Cardiac atrium fibroblast (primary cell): ENCODE results near the gene MAP3K10. TPM values are rescaled to one million over a fixed set of nuclear protein-coding genes. Genes with fewer than 3 reads are reported as not detected.

Source experiments
- total RNA-seq: library from RNA; depleted of rRNA; stranded (reverse); fragments of >200 nt; gene quantifications from 2 replicates; pipeline ENCODE4 v1.2.3, GENCODE V29; 2015

The MAP3K10 gene
- total RNA-seq, result 8.8 and 10.2 TPM in 2 replicates

DNA sequence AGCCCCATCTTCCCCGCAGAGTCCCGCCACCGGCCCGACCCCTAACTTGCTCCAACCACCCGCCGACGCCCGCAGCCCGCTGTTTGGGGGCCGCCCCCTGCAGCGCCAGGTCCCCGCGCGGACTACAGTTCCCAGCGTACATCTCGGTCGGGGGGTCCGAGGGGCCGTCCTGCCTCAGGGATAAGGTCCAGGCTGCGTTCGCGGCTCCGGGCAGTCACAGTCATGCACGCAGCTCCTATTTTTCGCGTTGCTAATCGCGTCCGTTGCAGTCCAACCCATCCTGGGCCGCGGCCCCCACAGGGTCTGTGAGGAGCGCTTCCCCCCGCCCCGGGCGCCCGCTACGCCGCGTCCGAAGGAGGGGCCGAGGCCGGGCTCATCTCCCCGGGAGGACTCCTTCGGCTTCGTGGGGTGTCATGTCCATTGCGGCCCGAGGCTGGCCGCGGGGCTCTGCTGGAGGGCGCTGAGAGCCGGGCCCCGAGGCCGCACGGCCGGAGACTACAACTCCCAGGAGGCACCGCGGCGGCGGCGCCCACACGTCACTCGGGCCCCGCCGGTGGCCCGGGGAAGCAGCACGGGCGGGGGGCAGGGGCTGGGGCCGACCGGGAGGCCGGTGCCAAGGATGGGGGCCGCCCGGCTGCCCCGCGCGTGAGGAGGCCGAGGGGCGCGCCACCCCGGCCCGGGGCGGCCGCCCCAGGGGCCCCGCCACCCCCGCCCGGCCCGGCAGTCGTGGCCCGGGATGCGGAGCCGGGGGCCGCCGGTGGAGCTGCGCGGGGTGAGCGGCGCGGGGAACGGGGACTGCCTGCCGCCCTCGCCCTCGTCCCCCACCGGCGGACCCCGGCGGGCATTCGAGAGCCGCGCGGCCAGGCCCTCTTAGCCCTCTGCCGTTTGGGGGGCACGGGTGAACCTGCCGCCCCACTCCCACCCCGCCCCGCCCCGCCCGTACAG, at the start of gene MAP3K10:
TSS of gene MAP3K10 (plus strand) at position 536 of the 945 bp plus-strand sequence. CDS start 606 bp downstream, outside the sequence.

GRCh38 chr19:40217934-40218890, 27.0 kb downstream of the MAP3K10 start, which contains the start of gene TTC9B:
TTC9B (minus strand) TSS chr19:40218384; CDS start chr19:40218381, 3 bp downstream.

Other genes with a start within 250 kb of the MAP3K10 start
- 94.4 and 110 TPM in 2 replicates for gene PSMC4, start 220.3 kb upstream of the MAP3K10 start, total RNA-seq
- gene ZNF546, start 194.4 kb upstream of the MAP3K10 start, total RNA-seq, result 2.4 and 3.8 TPM in 2 replicates
- gene ZNF780B, start 135.2 kb upstream of the MAP3K10 start, total RNA-seq, result 6.0 TPM in 2 replicates
- 9.4 and 24.0 TPM in 2 replicates for gene ZNF780A, start 100.5 kb upstream of the MAP3K10 start, total RNA-seq
- not detected in 2 replicates for gene TTC9B, start 27.0 kb downstream of the MAP3K10 start, total RNA-seq
- gene CCNP, start 35.3 kb downstream of the MAP3K10 start, total RNA-seq, result not detected in 2 replicates
- gene AKT2, start 93.9 kb downstream of the MAP3K10 start, total RNA-seq, result 69.5 and 79.5 TPM in 2 replicates
- gene C19orf47, start 157.0 kb downstream of the MAP3K10 start, total RNA-seq, result 12.0 and 12.3 TPM in 2 replicates
- 374 and 448 TPM in 2 replicates for gene PLD3, start 157.3 kb downstream of the MAP3K10 start, total RNA-seq
- not detected in 2 replicates for gene HIPK4, start 198.8 kb downstream of the MAP3K10 start, total RNA-seq
- 1.8 and 2.4 TPM in 2 replicates for gene PRX, start 222.0 kb downstream of the MAP3K10 start, total RNA-seq
- 16.8 and 22.9 TPM in 2 replicates for gene SERTAD1, start 234.6 kb downstream of the MAP3K10 start, total RNA-seq